NCI-H524 (cell line): Measurements from ENCODE around the gene PRKAA2.
A peak's percentile ranks its signal among the peaks of the same experiment; 100 is the strongest.

Source experiments
- DNase-seq, 2 experiments: peaks; one replicate each; lab custom pipeline; 2025; lab: John Stamatoyannopoulos, UW

The PRKAA2 gene

DNA sequence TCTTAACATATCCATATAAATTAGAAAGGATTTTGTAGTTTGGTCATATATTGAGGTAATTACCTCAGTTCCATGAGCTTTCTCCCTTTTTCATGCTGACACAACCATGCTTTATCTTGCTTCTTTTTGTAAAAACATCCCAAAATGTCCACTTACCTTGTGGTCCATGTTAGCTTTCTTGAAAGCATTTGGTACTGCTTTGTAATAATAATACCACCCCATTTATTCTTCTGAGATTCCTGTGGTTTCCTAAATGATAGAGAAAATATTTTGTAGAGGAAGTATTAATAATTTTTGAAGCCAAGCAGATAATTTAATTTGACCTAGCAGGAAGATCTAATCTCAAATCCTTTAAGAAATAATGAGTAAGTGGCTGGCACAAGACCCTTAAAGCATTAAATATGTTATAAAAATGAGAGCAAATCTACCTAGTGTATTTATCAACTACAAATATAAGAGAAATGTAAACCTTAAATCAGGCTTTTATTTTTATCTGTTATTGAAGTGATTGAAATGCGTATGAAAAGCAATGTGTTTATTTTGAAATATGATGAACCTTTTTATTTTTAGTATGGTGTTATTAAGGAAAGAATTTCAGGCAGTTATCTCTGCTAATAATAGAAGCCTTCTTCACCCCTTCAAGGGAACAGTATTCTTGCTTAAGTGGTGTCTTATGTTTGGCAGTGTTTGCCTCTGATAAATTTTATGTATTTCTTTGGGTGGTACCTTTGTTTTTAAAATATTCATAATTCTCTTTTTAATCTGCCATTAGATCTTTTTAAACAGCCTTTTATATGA, 9.2 kb downstream of the PRKAA2 start:
- DNase-seq = no peak

DNA sequence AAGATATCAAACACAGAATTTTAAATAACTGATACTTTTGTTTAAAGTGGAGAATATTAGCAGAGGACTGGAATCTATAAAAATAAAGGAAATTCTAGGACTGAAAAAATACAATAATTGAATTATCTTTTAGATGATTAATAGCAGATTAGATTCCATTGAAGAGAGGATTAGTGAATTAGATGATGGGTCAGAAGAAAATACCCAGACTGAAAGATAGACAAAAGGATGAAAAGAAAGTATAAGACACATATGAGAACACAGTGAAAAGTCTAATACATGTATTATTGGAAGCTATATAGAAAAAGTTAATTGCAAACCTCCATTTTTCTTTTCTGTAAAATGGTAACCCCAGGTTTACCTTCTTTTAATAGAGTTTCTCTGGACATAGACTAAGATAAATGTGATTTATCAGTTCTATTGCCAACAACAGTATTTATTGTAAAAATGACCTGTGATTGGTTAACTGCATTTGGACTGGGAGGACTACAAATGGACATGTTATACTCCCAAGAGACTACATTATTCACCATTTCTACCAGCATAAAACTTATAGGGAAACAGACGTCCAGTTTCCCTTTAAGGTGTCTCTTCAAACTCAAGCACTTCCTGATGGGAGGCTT, 11.0 kb downstream of the PRKAA2 start:
- no peak for DNase-seq

GRCh38 chr1:56658254-56658653, 13.1 kb downstream of the PRKAA2 start:
- DNase-seq = no peak

DNA sequence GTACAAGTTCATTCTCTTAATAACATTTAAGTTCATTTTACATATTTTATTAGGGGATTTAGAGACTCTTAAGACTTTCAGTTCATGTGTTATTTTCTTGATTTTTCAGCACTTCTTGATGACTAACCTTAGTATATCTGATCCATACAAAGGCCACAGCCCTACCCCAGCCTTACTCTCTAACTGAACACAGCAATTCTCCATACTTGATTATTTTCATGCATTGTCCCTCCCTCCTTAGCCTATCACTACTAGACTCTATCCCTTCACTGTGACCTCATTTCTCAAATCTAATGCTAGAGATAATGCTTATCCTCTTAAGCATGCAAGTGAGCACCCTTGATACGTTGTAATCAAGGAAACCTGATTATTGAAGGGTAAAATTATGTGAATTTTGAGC, 15.2 kb downstream of the PRKAA2 start:
- no peak for DNase-seq

- DNase-seq = no peak
Observed at GRCh38 chr1:56663846-56664245, 18.7 kb downstream of the PRKAA2 start.

DNA sequence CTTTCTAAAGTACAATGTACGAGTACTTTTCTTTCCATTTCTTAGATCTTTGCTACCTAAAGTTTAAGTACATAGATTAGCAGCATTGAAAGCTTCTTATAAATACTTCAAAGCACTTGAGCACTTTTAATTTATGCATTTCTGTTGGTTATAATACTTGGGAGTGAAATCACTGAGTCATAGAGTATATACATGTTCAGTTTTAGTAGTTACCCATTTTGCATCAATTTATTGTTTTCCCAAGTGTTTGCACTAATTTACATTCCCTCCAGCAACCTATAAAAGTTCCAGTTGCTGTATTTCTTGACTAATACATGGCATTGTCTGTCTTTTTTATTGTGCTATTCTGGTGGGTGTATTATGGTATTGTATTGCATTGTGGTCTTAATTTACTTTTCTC, 20.3 kb downstream of the PRKAA2 start:
- peak in 1 of 2 experiments; percentile 12 for DNase-seq

GRCh38 chr1:56666112-56666608, 21.0 kb downstream of the PRKAA2 start:
- DNase-seq = peak; percentile 51 to 83

DNA sequence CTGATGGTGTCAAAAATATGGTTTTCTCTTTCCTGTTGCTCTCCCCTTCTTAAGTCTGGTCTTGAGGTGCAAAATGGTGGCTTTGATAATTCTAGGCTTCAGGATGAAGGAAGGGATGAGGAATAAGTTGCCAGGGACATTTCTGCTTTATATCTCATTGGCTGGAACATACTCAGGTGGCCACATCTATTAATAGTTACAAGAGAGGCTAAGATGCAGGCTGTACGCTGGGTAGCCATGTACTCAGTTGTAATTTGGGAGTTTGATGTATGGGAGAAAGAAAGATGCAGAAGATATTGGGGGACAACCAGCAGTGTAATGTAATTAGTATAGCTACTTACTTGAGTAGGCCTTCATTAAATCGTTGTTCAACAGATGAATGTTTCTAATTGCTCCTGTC, 25.2 kb downstream of the PRKAA2 start:
- DNase-seq = no peak

DNA sequence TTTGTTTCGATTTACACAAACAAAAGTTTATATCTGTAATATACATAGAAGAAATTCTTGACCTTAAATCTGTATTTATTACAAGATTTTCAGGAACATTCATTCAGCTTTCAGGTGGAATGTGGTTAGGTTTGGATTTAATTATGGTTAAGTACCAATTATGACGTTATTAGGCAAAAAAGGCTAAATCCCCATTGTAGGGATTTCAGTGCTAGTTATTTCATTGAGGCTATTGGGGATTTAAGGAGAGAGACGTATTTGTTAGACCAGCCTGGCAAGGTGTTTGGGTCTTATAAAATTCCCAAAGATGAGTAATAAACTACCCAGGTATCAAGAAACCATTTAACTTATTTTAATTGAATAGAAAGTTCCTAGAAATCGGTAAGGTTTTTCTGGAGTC, 26.0 kb downstream of the PRKAA2 start:
- DNase-seq = no peak

DNA sequence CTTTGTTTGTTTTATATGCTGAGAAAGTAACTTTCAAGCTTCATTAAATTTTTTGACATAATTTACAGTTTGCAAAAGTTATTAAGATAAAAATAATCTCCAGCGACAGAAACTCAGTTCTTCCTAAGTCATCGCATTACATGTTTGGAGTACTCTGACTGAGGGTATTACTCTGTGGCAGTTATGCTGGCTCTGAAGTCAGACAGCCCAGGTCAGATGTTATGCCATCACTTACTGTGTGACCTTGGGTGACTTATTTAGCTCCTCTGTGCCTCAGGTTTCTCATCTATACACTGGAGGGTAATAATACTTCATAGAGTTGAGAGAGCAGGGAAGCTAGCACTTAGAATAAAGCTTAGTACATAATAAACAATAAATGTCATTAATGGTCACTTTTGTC, 26.4 kb downstream of the PRKAA2 start:
- no peak for DNase-seq

GRCh38 chr1:56672579-56672978, 27.5 kb downstream of the PRKAA2 start:
- no peak for DNase-seq

DNA sequence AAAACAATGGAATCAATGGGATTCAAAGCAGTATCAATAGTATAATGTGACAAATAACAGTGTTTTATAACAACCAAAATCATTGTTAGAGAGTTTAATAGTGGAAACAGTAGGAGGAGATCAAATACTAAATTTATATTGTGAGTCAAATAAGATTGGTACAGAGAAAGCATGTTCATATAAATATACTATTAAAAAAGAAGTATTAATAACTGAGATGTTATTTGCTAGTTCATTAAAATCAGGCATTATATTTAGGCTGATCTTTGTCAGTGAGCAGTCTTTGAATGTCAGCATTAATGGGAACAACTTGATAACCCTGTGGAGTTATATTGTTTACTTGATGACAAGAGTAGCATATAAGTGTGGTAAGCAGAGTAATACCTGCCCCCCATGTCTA, 30.6 kb downstream of the PRKAA2 start:
- DNase-seq = no peak

DNA sequence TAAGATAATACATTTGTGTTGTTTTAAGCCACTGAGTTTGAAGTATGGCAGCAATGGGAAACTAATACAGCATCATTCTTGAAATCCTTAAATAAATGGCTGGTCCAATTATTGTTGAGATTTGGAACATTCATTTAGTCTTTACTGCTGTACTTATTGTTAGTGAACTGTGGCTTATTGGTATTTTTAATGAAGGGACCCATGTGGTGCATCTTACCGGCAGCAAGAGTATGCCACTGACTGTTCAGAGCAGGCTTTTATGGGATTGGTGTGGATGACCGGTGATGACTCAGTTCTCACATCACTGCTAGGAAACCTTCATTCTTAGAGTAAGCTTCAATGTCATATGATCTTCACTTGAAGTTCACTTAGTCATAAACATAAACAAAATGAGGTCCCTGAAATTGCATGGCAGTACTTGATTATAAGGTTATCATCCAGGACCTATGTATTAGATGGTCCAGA, 31.5 kb downstream of the PRKAA2 start:
- DNase-seq = no peak

DNA sequence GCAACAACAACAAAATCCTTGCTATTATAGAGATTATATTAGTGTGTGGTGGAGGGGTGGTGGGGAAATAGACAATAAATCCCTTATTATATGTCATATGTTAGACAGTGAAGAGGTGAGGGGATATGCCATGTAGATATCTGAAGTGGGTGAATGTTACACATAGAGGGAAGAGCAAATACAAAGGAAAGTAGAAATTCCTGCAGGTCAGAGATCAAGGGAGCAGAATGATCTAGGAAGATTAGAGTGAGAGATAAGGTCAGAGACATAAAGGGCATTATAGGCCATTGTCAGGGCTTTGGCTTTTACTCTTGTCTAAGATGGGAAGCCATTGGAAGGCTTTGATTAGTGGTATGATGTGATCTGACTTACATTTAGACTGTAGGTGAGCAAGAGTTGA, 38.5 kb downstream of the PRKAA2 start:
- DNase-seq = no peak

DNA sequence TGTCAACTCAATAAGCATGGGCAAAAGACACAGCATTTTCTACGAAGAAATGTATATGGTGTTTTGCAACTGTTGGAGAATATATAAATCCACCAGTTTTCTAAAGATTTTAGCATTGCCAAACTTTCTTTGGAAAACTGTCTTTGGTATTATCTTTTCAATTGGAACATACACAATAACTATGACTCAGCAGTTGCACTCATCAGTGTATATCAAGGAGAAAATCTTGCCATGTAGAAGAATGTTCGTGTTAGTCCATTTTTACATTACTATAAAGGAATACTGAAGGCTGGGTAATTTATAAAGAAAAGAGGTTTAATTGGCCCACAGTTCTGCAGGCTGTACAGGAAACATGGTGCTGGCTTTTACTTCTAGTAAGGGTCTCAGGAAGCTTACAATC, 41.1 kb downstream of the PRKAA2 start:
- no peak for DNase-seq

DNA sequence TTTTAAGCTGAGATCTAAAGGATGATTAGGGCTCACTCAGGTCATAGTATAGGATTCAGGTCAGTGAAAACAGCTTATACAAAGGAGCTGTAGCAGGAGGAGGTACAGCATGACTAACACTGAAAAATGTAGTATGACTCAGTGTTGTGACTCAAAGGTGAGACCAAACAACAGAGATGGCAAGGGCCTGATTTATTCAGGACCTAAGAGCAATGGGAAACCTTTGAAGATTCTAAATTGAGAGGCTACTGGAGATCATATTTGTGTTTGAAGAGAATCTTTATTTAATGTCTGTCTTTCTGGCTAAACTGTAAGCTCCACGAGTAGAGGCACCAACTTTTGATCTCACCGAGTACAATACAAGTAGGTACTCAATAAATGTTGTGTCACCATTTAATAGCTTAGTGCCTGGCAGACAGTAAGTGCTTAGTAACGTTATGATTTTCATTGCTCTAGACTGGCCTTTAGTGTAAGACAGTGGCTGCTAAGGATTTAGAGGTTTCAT, 43.5 kb downstream of the PRKAA2 start:
- DNase-seq = no peak

- DNase-seq = no peak
Observed at GRCh38 chr1:56696663-56697062, 51.5 kb downstream of the PRKAA2 start.

GRCh38 chr1:56703747-56704146, 58.6 kb downstream of the PRKAA2 start:
- no peak for DNase-seq

DNA sequence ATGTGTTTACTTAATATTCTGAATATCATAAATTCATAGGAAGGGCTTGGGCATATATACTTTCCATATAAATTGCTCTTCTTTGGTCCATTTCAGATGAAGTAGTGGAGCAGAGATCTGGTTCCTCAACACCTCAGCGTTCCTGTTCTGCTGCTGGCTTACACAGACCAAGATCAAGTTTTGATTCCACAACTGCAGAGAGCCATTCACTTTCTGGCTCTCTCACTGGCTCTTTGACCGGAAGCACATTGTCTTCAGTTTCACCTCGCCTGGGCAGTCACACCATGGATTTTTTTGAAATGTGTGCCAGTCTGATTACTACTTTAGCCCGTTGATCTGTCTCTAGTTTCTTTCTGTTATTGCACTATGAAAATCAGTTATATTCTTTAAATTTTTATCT, 62.3 kb downstream of the PRKAA2 start:
- DNase-seq = no peak

GRCh38 chr1:56709269-56709880, 64.3 kb downstream of the PRKAA2 start:
- peak; percentile 9 to 62 for DNase-seq

- no peak for DNase-seq
Observed at GRCh38 chr1:56709995-56710394, 64.9 kb downstream of the PRKAA2 start.

GRCh38 chr1:56710646-56711045, 65.5 kb downstream of the PRKAA2 start:
- DNase-seq = no peak

- no peak for DNase-seq
Observed at GRCh38 chr1:56712150-56712549, 67.0 kb downstream of the PRKAA2 start.
